ENCODE results near the gene TIMP3. TPM values are rescaled to one million over a fixed set of nuclear protein-coding genes. Genes with fewer than 3 reads are reported as not detected.
"Not testable (repeated sequence)": the region's sequence is repeated elsewhere in the genome, so short reads cannot be mapped to it uniquely, and the experiment has no call there.

TIMP3 gene
- total RNA-seq, 3 donors from 2014 or later: 269 to 1,246 (median 290) TPM

DNA sequence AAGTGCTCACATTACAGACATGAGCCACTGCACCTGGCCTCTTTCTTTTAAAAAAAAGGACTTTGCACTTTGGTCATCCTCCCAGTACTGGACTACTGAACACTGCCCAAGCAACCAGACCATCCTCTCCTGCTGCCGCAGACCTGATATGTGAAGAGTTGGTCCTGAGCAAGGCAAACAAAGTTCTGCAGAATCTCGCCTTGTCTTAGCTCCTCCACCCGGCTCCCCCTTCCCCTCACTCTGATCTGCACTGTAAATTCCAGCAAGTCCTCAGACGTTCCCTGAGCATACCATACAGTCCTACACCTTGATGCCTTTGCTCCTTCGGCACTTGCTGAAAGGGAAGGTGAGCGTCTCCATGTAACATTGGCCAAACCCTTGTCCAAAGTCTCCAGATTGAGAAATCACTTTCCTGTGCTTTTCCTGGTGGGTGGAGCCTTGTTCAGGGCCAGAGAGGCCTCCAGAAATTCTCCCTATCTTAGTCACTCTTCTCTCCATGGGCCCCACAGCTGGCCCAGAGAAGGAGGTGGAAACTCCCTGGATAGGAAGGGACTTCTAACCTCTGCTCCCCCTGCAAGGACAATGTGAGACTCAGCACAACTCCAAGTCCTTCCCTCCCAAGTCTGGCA lies 47.0 kb upstream of the TIMP3 start:
- peak overlapping the region; percentile 67 to 77 for H3K27ac ChIP-seq
- no peaks in the 10 kb centered on the region for H3K36me3 ChIP-seq
- H3K9me3 ChIP-seq: no peaks in the 10 kb centered on the region
- no peaks in the 10 kb centered on the region for H3K4me1 ChIP-seq
- DNase-seq (ENCODE audit: low spot score in 2 of 2): no peak
- no peak for TF ChIP-seq POLR2AphosphoS5 (IDR thresholded peaks at IDR 0.05)
- TF ChIP-seq, protein P1, sequence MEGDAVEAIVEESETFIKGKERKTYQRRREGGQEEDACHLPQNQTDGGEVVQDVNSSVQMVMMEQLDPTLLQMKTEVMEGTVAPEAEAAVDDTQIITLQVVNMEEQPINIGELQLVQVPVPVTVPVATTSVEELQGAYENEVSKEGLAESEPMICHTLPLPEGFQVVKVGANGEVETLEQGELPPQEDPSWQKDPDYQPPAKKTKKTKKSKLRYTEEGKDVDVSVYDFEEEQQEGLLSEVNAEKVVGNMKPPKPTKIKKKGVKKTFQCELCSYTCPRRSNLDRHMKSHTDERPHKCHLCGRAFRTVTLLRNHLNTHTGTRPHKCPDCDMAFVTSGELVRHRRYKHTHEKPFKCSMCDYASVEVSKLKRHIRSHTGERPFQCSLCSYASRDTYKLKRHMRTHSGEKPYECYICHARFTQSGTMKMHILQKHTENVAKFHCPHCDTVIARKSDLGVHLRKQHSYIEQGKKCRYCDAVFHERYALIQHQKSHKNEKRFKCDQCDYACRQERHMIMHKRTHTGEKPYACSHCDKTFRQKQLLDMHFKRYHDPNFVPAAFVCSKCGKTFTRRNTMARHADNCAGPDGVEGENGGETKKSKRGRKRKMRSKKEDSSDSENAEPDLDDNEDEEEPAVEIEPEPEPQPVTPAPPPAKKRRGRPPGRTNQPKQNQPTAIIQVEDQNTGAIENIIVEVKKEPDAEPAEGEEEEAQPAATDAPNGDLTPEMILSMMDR (IDR thresholded peaks at IDR 0.05): no peak
- TF ChIP-seq POLR2A (IDR thresholded peaks at IDR 0.05): no peak
- H3K4me3 ChIP-seq: no peak overlapping the region
- intact Hi-C loops (cut with DNase I; ENCODE audit: low total_unique reads): no loop called here
- no peaks in the 10 kb centered on the region for H3K27me3 ChIP-seq

DNA sequence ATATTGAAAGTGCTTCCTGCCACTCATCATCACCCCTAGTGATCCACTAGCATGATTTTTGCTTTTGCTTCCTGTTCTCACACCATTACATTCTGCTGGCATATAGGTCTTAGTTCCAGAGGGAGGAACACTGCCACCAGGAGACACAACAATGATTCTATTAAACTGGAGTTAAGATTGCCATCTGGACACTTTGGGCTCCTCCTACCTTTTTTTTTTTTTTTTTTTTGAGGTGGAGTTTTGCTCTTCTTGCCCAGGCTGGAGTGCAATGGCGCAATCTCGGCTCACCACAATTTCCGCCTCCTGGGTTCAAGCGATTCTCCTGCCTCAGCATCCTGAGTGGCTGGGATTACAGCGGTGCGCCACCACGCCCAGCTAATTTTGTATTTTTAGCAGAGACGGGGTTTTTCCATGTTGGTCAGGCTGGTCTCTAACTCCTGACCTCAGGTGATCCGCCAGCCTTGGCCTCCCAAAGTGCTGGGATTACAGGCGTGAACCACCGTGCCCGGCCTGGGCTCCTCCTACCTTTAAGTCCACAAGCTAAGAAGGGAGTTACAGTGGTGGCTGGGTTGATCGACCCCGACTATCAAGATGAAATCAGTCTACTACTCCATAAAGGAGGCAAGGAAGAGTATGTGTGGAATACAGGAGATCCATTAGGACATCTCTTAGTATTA lies 44.3 kb upstream of the TIMP3 start:
- intact Hi-C loops (cut with DNase I; ENCODE audit: low total_unique reads); H3K9me3 ChIP-seq; H3K4me3 ChIP-seq; H3K27me3 ChIP-seq; DNase-seq (ENCODE audit: low spot score in 2 of 2); H3K27ac ChIP-seq; H3K4me1 ChIP-seq; H3K36me3 ChIP-seq: not testable (repeated sequence)

DNA sequence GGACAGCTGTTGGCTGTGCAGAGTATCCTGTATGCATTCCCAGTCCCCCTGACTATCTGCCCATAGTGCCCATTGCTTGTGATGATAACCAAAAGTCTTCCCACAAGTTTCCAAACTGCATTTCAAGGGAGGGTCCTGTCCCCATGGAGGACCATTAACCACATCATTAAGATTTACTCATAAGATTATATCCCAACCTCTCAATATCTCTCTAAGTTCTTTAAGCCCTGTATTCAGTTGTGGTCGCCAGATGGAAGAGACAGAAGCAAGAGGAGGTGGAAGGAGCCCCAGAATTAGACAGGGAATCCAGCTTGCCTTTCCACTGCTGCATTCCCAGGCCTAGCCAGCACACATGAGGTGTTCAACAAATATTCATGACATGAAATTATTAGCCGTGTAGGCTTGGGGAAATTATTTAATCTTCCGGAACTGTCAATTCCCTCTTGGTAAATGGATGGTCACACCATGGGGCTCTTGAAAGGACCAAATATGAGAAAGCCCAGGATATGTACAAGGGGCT lies 42.6 kb upstream of the TIMP3 start:
- H3K9me3 ChIP-seq: no peaks in the 10 kb centered on the region
- TF ChIP-seq POLR2AphosphoS5 (IDR thresholded peaks at IDR 0.05) (no peak), POLR2A (IDR thresholded peaks at IDR 0.05) (no peak)
- TF ChIP-seq, protein P1 (IDR thresholded peaks at IDR 0.05): no peak
- H3K36me3 ChIP-seq: no peaks in the 10 kb centered on the region
- H3K27ac ChIP-seq: peak overlapping the region in 1 of 2 donors; percentile 8
- no peak overlapping the region for H3K4me3 ChIP-seq
- no peak for DNase-seq (ENCODE audit: low spot score in 2 of 2)
- H3K4me1 ChIP-seq: no peaks in the 10 kb centered on the region
- H3K27me3 ChIP-seq: no peaks in the 10 kb centered on the region
- intact Hi-C loops (cut with DNase I; ENCODE audit: low total_unique reads): no loop called here

DNA sequence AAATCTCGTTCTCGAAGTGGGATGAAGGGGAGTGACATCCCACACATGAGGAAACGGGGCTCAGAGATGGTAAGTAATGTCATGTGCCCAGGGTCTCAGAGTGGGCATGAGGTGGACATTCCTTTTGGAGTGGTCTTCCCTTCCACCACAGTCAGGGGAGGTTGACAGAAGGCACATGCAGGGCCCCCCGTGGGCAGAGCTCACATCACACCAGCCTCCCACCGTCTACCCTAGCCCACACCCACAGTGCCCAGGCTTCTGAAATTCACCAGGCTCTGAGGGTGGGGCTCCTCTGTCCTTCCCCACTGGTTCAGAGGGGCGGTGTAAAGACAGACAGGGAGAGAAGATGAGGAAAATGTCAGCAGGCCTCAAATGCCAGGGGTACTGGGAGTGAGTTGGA lies 41.1 kb upstream of the TIMP3 start:
- no peak overlapping the region for H3K4me3 ChIP-seq
- no peak for DNase-seq (ENCODE audit: low spot score in 2 of 2)
- no peaks in the 10 kb centered on the region for H3K36me3 ChIP-seq
- TF ChIP-seq POLR2AphosphoS5 (IDR thresholded peaks at IDR 0.05) (no peak), POLR2A (IDR thresholded peaks at IDR 0.05) (no peak)
- TF ChIP-seq, protein P1 (IDR thresholded peaks at IDR 0.05): no peak
- H3K27me3 ChIP-seq: no peaks in the 10 kb centered on the region
- intact Hi-C loops (cut with DNase I; ENCODE audit: low total_unique reads): no loop called here
- no peaks in the 10 kb centered on the region for H3K9me3 ChIP-seq
- H3K4me1 ChIP-seq: peaks cover 0 to 3% of the 10 kb centered on the region in 2 donors
- peak overlapping the region; percentile 36 to 73 for H3K27ac ChIP-seq

DNA sequence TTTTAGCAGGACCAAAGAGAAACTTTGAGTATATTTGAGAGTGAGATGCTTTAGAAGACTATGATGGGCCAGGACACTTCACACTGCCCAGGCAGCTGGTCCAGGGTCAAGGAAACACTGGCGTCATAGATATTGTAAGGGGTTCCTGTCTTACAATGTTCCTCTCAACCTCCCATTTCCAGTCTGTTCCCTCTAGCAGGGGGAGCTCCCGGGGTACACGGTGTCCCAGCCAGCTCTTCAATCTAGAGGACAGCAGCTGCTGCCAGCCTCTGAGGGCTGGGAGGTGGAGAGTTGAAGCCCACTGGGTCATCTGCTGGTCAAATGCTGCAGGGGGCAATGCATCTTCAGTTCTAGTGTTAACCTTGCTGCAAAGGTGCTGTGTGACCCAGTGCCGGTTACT lies 40.7 kb upstream of the TIMP3 start:
- H3K27ac ChIP-seq: peak overlapping the region in 1 of 2 donors; percentile 73
- no peaks in the 10 kb centered on the region for H3K27me3 ChIP-seq
- no peak for DNase-seq (ENCODE audit: low spot score in 2 of 2)
- peaks cover 0 to 3% of the 10 kb centered on the region in 2 donors for H3K4me1 ChIP-seq
- TF ChIP-seq POLR2AphosphoS5 (IDR thresholded peaks at IDR 0.05) (peak in 2 of 3 donors; percentile 52 to 67), POLR2A (IDR thresholded peaks at IDR 0.05) (no peak)
- TF ChIP-seq, protein P1 (IDR thresholded peaks at IDR 0.05): no peak
- H3K9me3 ChIP-seq: no peaks in the 10 kb centered on the region
- intact Hi-C loops (cut with DNase I; ENCODE audit: low total_unique reads): no loop called here
- H3K4me3 ChIP-seq: no peak overlapping the region
- H3K36me3 ChIP-seq: no peaks in the 10 kb centered on the region

Measured in breast epithelium (tissue), 4 donors.